Activated CD8-positive, alpha-beta T cell treated with anti-CD3 and anti-CD28 coated beads for 36 hours (primary cell): ENCODE measurements around the gene DCDC1. TPM values are rescaled to one million over a fixed set of nuclear protein-coding genes. Genes with fewer than 3 reads are reported as not detected.

ENCODE experiments used
- ATAC-seq: fragments of 200-7000 bp; cut with Tn5 transposase; one replicate; pipeline ENCODE4 v1.10.0; 2021; ENCODE audit warnings: mild to moderate bottlenecking, moderate library complexity
- CTCF ChIA-PET: fragments of 350-600 bp; sonication (Branson Sonifier 250); formaldehyde crosslinking; loops from one replicate; lab custom pipeline; 2021; ENCODE audit warnings: antibody characterized with exemption; lab: Charles Lee
- POLR2A ChIA-PET: fragments of 350-600 bp; sonication (Branson Sonifier 250); formaldehyde crosslinking; loops from one replicate; lab custom pipeline; 2021; ENCODE audit warnings: antibody characterized with exemption; lab: Charles Lee
- DNase-seq: peaks from one replicate; pipeline ENCODE4 v3.0.0-alpha.2; 2020
- H3K27ac Mint-ChIP-seq: one replicate; pipeline ENCODE4 v1.8.0; 2021; ENCODE audit warnings: mild to moderate bottlenecking, mixed read lengths
- H3K27me3 Mint-ChIP-seq: one replicate; pipeline ENCODE4 v1.8.0; 2021; ENCODE audit warnings: mixed read lengths
- H3K36me3 Mint-ChIP-seq: one replicate; pipeline ENCODE4 v1.8.0; 2021; ENCODE audit warnings: low read depth, mixed read lengths
- H3K4me1 Mint-ChIP-seq: one replicate; pipeline ENCODE4 v1.8.0; 2021; ENCODE audit warnings: low read depth, mixed read lengths
- H3K4me3 Mint-ChIP-seq: one replicate; pipeline ENCODE4 v1.8.0; 2021; ENCODE audit warnings: mild to moderate bottlenecking, moderate library complexity, mixed read lengths
- H3K9me3 Mint-ChIP-seq: one replicate; pipeline ENCODE4 v1.8.0; 2021; ENCODE audit warnings: mixed read lengths
- CTCF ChIP-seq: fragments of 200-600 bp; IDR thresholded peaks from one replicate; pipeline ENCODE4 v1.8.0; 2022; ENCODE audit warnings: antibody characterized with exemption, mild to moderate bottlenecking
- intact Hi-C: fragments of 100-400 bp; cut with micrococcal nuclease; formaldehyde crosslinking; loops from one replicate; pipeline ENCODE4 v1.10.0; 2022
- total RNA-seq, 2 experiments: library from RNA; stranded (reverse); gene quantifications; one replicate each; pipeline ENCODE4 v1.2.3, GENCODE V29; 2021

Gene DCDC1
- total RNA-seq, 2 experiments from 2014 or later, result not detected

- no peaks in the 10 kb centered on the region for H3K4me1 Mint-ChIP-seq
- no peak overlapping the region for H3K4me3 Mint-ChIP-seq
- H3K9me3 Mint-ChIP-seq, result no peaks in the 10 kb centered on the region
- ChIA-PET POLR2A (no interaction called here), CTCF (interaction anchor here (1.0 to 3.7 kb wide), 5 partner anchors 10 to 573 kb away, joined by 3 to 18 read pairs (median 4); no protein-coding TSS in a partner anchor)
- ATAC-seq (no peak), DNase-seq (no peak)
- intact Hi-C loops, result loop anchor here (2.0 to 10.0 kb wide), 2 partner anchors 192 to 570 kb away; no protein-coding TSS in a partner anchor
- no peak for TF ChIP-seq CTCF
- H3K27ac Mint-ChIP-seq, result no peak overlapping the region
- H3K36me3 Mint-ChIP-seq, result no peaks in the 10 kb centered on the region
- peaks cover 7% of the 10 kb centered on the region for H3K27me3 Mint-ChIP-seq
Measured at GRCh38 chr11:30916764-30917163, 452.8 kb downstream of the DCDC1 start.

- POLR2A ChIA-PET, result no interaction called here
- H3K27ac Mint-ChIP-seq, result no peak overlapping the region
- DNase-seq (peak; percentile 27), ATAC-seq (no peak)
- TF ChIP-seq CTCF, result no peak
- CTCF ChIA-PET, result interaction anchor here (1.0 to 3.7 kb wide), 2 partner anchors 10 to 569 kb away, joined by 3 to 18 read pairs; no protein-coding TSS in a partner anchor
- intact Hi-C loops, result loop anchor here (10.0 kb wide), 1 partner anchor 189 kb away; no protein-coding TSS in a partner anchor
- H3K4me3 Mint-ChIP-seq, result no peak overlapping the region
- peaks cover 7% of the 10 kb centered on the region for H3K27me3 Mint-ChIP-seq
- H3K9me3 Mint-ChIP-seq, result no peaks in the 10 kb centered on the region
- H3K36me3 Mint-ChIP-seq, result no peaks in the 10 kb centered on the region
- H3K4me1 Mint-ChIP-seq, result no peaks in the 10 kb centered on the region
Measured at GRCh38 chr11:30914143-30914762, 455.3 kb downstream of the DCDC1 start.

- ATAC-seq, result no peak
- no peak overlapping the region for H3K27ac Mint-ChIP-seq
- DNase-seq, result no peak
- CTCF ChIA-PET, result no interaction called here
- POLR2A ChIA-PET, result no interaction called here
- H3K4me3 Mint-ChIP-seq, result no peak overlapping the region
- H3K4me1 Mint-ChIP-seq, result no peaks in the 10 kb centered on the region
- H3K9me3 Mint-ChIP-seq, result no peaks in the 10 kb centered on the region
- intact Hi-C loops, result loop anchor here (10.0 kb wide), 1 partner anchor 186 kb away; no protein-coding TSS in a partner anchor
- peaks cover 3% of the 10 kb centered on the region for H3K27me3 Mint-ChIP-seq
- no peaks in the 10 kb centered on the region for H3K36me3 Mint-ChIP-seq
- TF ChIP-seq CTCF, result no peak
Measured at GRCh38 chr11:30911247-30911646, 458.3 kb downstream of the DCDC1 start.

- intact Hi-C loops, result no loop called here
- no peak for ATAC-seq
- Mint-ChIP-seq H3K9me3 (no peaks in the 10 kb centered on the region), H3K4me3 (no peak overlapping the region), H3K27ac (no peak overlapping the region), H3K27me3 (peaks cover 3% of the 10 kb centered on the region), H3K4me1 (no peaks in the 10 kb centered on the region), H3K36me3 (no peaks in the 10 kb centered on the region)
- DNase-seq, result no peak
- POLR2A ChIA-PET, result no interaction called here
- CTCF ChIA-PET, result no interaction called here
- no peak for TF ChIP-seq CTCF
Measured at GRCh38 chr11:30908857-30909256, 460.7 kb downstream of the DCDC1 start.

- POLR2A ChIA-PET, result no interaction called here
- intact Hi-C loops, result no loop called here
- Mint-ChIP-seq H3K9me3 (no peaks in the 10 kb centered on the region), H3K4me1 (no peaks in the 10 kb centered on the region), H3K4me3 (no peak overlapping the region), H3K27ac (no peak overlapping the region), H3K36me3 (no peaks in the 10 kb centered on the region), H3K27me3 (no peaks in the 10 kb centered on the region)
- CTCF ChIA-PET, result interaction anchor here (1.0 kb wide), 1 partner anchor 9 kb away, joined by 3 read pairs; no protein-coding TSS in a partner anchor
- TF ChIP-seq CTCF, result no peak
- DNase-seq (no peak), ATAC-seq (no peak)
Measured at GRCh38 chr11:30908272-30908671, 461.3 kb downstream of the DCDC1 start.
